ENCODE measurements around the gene HMG20B.

DNA sequence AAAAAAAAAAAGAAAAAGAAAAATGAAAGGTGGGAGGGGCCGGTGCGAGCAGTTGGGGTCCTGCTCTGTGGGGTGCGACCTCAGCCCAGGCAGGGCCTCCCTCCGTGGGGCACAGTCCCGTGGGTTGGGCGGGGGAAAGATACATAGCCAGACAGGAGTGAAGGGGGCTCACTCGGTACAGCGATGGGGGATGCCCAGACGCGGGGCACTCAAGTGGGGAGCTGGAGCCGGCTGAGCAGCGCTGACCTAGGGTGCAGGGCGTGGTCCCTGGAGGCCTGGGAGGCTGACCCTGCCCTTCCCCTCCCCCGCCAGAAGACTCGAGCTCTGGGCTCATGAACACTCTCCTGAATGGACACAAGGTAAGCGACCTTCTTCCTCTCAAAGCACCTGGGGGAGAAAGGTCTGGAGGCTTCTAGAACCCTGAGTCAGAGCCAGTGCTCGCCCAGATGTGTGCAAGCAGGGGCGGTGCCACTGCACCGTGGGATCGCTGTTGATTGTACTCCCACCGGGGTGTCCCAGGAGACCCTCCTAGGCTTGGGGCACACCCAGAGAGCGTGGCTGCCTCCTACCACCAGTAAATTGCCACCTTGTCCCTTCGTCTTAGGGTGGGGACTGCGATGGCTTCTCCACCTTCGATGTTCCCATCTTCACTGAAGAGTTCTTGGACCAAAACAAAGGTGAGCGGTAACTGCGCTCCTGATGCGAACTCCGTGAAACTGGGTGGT is 3.4 kb downstream of the HMG20B start:
- TF ChIP-seq, protein P1, sequence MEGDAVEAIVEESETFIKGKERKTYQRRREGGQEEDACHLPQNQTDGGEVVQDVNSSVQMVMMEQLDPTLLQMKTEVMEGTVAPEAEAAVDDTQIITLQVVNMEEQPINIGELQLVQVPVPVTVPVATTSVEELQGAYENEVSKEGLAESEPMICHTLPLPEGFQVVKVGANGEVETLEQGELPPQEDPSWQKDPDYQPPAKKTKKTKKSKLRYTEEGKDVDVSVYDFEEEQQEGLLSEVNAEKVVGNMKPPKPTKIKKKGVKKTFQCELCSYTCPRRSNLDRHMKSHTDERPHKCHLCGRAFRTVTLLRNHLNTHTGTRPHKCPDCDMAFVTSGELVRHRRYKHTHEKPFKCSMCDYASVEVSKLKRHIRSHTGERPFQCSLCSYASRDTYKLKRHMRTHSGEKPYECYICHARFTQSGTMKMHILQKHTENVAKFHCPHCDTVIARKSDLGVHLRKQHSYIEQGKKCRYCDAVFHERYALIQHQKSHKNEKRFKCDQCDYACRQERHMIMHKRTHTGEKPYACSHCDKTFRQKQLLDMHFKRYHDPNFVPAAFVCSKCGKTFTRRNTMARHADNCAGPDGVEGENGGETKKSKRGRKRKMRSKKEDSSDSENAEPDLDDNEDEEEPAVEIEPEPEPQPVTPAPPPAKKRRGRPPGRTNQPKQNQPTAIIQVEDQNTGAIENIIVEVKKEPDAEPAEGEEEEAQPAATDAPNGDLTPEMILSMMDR (IDR thresholded peaks at IDR 0.05) = no peak
- TF ChIP-seq ZNF396 (CRISPR knock-in tag; IDR thresholded peaks at IDR 0.05; ENCODE audit: borderline replicate concordance) = no peak

Measured in WTC11 (cell line).